ACHN (cell line): ENCODE data around the gene CGNL1.

Source experiments
- DNase-seq: peaks from one replicate; pipeline ENCODE4 v3.0.0-alpha.2; 2015
- in situ Hi-C: cut with HindIII; loops from 2 replicates; pipeline ENCODE4 v1.10.0; 2017; ENCODE audit warnings: low sequenced_read_pairs, low pct_ligation_motif_present, low pct_unique_long_range_greater_than_20kb

CGNL1 gene

GRCh38 chr15:57542505-57542817 is 166.2 kb downstream of the CGNL1 start:
- DNase-seq = no peak
- in situ Hi-C loops = loop anchor here (25.0 kb wide), 1 partner anchor 205 kb away; no protein-coding TSS in a partner anchor

GRCh38 chr15:57544848-57545480 is 168.7 kb downstream of the CGNL1 start:
- in situ Hi-C loops = loop anchor here (25.0 kb wide), 1 partner anchor 208 kb away; no protein-coding TSS in a partner anchor
- DNase-seq = no peak

GRCh38 chr15:57545995-57546394 is 169.7 kb downstream of the CGNL1 start:
- in situ Hi-C loops = loop anchor here (25.0 kb wide), 1 partner anchor 209 kb away; no protein-coding TSS in a partner anchor
- DNase-seq = no peak

GRCh38 chr15:57547243-57547755 is 171.0 kb downstream of the CGNL1 start:
- in situ Hi-C loops = loop anchor here (25.0 kb wide), 1 partner anchor 210 kb away; no protein-coding TSS in a partner anchor
- no peak for DNase-seq

- no peak for DNase-seq
- in situ Hi-C loops = loop anchor here (25.0 kb wide), 1 partner anchor 211 kb away; no protein-coding TSS in a partner anchor
Measured at GRCh38 chr15:57548351-57548750, 172.0 kb downstream of the CGNL1 start.

GRCh38 chr15:57548835-57549234 is 172.5 kb downstream of the CGNL1 start:
- no peak for DNase-seq
- in situ Hi-C loops = loop anchor here (25.0 kb wide), 1 partner anchor 212 kb away; no protein-coding TSS in a partner anchor

GRCh38 chr15:57549935-57550334 is 173.6 kb downstream of the CGNL1 start:
- in situ Hi-C loops = loop anchor here (25.0 kb wide), 1 partner anchor 213 kb away; no protein-coding TSS in a partner anchor

GRCh38 chr15:57550640-57551039 is 174.3 kb downstream of the CGNL1 start:
- no peak for DNase-seq
- in situ Hi-C loops = no loop called here

More at GRCh38 chr15:57549935-57550334, 173.6 kb downstream of the CGNL1 start:
- DNase-seq = no peak

- in situ Hi-C loops = no loop called here
Measured at GRCh38 chr15:57551715-57552677, 175.7 kb downstream of the CGNL1 start.

GRCh38 chr15:57552678-57553334 is 176.5 kb downstream of the CGNL1 start:
- in situ Hi-C loops = no loop called here
- DNase-seq = no peak

More at GRCh38 chr15:57551715-57552677, 175.7 kb downstream of the CGNL1 start:
- DNase-seq = peak; percentile 90

GRCh38 chr15:57553526-57553925 is 177.2 kb downstream of the CGNL1 start:
- DNase-seq = no peak
- in situ Hi-C loops = no loop called here

- in situ Hi-C loops = no loop called here
Measured at GRCh38 chr15:57554063-57554811, 177.9 kb downstream of the CGNL1 start.

GRCh38 chr15:57554812-57555179 is 178.5 kb downstream of the CGNL1 start:
- no peak for DNase-seq

More at GRCh38 chr15:57554063-57554811, 177.9 kb downstream of the CGNL1 start:
- DNase-seq = no peak

GRCh38 chr15:57555270-57555669 is 179.0 kb downstream of the CGNL1 start:
- in situ Hi-C loops = no loop called here
- no peak for DNase-seq

More at GRCh38 chr15:57554812-57555179, 178.5 kb downstream of the CGNL1 start:
- in situ Hi-C loops = no loop called here

- in situ Hi-C loops = no loop called here
Measured at GRCh38 chr15:57556040-57556439, 179.7 kb downstream of the CGNL1 start.

GRCh38 chr15:57557267-57557666 is 181.0 kb downstream of the CGNL1 start:
- DNase-seq = no peak
- in situ Hi-C loops = no loop called here

More at GRCh38 chr15:57556040-57556439, 179.7 kb downstream of the CGNL1 start:
- DNase-seq = no peak

GRCh38 chr15:57557810-57558209 is 181.5 kb downstream of the CGNL1 start:
- no peak for DNase-seq
- in situ Hi-C loops = no loop called here

GRCh38 chr15:57559875-57560274 is 183.6 kb downstream of the CGNL1 start:
- DNase-seq = peak; percentile 52
- in situ Hi-C loops = no loop called here
